ENCODE results near the gene EDRF1.

EDRF1 gene

DNA sequence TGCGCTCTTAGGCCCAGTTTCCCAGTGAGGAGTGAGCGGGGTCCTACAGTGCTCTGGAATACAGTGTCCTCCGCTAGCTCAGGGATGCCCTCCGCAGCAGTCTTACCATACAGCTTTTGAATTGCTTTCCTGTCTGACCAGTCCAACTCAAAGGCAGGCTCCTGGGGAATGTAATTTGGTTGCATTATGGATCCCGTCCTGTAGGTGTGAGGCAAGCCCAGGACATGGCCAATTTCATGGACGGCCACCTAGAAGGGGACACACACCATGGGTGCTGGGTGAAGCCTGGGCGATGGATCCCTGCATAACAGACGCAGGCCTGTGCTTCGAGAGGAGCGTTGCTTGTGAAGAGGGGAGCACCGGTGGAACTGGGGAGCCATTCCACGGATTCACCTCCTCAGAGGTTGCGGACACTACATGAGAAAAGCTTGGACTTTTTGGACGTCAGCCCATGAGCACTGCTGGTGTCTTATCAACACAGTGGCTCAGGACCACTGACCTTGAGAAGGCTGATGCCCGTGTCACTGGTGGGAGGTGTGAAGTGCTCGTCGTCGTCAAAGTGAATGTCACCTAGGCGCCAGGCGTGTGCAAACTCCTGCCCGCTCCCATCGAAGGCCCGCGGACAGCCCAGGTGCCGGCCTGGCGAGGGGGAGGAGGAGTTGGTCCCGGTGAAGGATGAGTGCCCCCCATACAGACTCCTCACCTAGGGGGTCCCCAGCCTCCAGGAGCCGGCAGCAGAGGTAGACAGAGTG is 52.8 kb downstream of the EDRF1 start:
- TF ChIP-seq, protein P1, sequence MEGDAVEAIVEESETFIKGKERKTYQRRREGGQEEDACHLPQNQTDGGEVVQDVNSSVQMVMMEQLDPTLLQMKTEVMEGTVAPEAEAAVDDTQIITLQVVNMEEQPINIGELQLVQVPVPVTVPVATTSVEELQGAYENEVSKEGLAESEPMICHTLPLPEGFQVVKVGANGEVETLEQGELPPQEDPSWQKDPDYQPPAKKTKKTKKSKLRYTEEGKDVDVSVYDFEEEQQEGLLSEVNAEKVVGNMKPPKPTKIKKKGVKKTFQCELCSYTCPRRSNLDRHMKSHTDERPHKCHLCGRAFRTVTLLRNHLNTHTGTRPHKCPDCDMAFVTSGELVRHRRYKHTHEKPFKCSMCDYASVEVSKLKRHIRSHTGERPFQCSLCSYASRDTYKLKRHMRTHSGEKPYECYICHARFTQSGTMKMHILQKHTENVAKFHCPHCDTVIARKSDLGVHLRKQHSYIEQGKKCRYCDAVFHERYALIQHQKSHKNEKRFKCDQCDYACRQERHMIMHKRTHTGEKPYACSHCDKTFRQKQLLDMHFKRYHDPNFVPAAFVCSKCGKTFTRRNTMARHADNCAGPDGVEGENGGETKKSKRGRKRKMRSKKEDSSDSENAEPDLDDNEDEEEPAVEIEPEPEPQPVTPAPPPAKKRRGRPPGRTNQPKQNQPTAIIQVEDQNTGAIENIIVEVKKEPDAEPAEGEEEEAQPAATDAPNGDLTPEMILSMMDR (IDR thresholded peaks at IDR 0.05; ENCODE audit: low read depth, low read length), result no peak
- DNase-seq (ENCODE audit: low read depth in 2 of 2), result no peak
- H3K4me3 ChIP-seq (replicated peaks in 1 of 2; ENCODE audit: low read depth in 2 of 2, low read length in 2 of 2), result no peak overlapping the region

DNA sequence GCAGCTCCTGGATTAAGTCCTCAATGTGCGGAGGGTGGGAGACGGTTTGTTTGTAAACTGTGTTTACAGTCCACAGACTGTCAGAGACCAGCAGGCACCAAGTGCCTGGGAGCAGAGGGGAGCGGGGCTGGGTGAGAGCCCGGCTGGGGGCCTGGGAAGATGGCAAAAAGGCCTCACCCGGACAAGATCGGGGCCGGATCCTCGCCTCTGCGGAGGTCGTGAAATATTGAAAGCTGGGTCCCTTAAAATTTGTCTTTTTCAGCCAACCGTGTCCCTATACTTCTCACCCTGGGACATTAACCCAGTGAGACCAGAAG is 53.3 kb downstream of the EDRF1 start:
- TF ChIP-seq, protein P1 (IDR thresholded peaks at IDR 0.05; ENCODE audit: low read depth, low read length), result no peak
- DNase-seq (ENCODE audit: low read depth in 2 of 2), result no peak
- no peak overlapping the region for H3K4me3 ChIP-seq (replicated peaks in 1 of 2; ENCODE audit: low read depth in 2 of 2, low read length in 2 of 2)

DNA sequence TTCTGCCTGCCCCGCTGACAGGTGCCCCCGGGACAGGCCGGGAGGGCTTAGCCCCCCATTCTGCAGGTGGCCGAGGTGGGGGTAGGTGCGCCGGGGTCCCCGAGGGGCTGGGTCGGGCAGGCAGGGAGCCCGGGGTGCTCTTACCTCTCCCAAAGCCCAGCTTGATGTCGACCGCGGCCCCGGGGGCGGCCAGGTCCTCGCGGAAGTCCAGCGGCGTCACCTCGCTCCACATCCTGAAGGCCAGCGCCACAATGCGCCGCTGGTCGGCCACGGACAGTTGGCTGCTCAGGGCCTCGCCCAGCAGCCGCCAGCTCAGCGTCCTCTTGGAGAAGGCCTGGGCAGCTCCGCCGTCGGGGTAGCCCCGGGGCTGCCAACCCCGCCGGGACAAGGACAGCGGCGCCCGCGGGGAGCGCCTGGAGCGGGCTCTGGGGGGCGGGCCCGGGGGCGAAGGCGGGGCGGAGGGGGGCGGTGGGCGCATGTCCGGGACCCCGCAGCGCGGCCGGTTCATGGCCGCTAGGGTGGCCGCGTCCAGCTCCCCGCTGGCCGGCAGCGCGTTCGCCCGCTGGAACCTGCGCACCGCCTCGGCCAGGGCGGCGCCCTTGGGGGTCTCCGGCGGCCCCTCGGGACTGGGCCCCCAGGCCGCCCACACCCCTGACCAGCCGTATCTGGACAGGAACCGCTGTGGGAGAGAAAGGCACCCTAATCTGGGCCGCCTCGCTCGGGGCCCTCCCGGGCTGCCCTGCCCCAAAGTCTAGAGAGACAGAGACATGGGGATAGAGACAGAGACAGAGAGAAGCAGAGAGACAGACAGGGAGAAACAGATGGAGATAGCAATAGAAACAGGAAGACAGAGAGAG is 54.4 kb downstream of the EDRF1 start:
- no peak for DNase-seq (ENCODE audit: low read depth in 2 of 2)
- TF ChIP-seq, protein P1 (IDR thresholded peaks at IDR 0.05; ENCODE audit: low read depth, low read length), result no peak
- H3K4me3 ChIP-seq (replicated peaks in 1 of 2; ENCODE audit: low read depth in 2 of 2, low read length in 2 of 2), result no peak overlapping the region

DNA sequence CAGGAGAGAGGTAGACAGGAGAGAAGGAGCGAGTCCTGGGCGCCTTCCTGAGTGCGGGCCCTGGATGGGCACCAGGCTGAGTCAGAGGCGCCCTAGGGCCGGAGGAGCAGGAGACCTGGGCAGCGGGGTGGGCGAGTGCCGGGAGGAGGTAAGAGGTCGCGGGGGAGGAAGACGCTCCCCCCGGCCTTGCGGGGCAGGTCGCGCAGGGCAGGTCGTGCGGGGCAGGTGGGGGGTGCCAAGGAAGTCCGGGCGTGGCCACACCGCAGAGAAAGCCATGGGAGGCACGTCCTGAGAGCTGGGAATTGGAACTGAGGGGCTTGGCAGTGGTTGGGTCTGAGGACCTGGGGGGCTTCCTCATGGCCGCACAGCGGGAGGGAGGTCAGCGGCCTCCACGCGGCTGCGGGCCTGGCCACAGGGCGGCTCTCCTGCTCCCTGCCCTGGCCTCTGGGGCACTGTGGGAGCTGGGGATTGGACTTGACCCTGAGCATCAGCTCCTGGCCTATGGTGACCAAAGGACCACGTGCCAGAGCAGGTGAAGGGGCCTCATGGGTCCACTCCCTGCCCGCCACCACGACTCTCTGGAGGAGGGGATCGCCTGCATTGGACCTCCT is 55.2 kb downstream of the EDRF1 start:
- TF ChIP-seq, protein P1 (IDR thresholded peaks at IDR 0.05; ENCODE audit: low read depth, low read length), result no peak
- no peak overlapping the region for H3K4me3 ChIP-seq (replicated peaks in 1 of 2; ENCODE audit: low read depth in 2 of 2, low read length in 2 of 2)
- DNase-seq (ENCODE audit: low read depth in 2 of 2), result no peak

DNA sequence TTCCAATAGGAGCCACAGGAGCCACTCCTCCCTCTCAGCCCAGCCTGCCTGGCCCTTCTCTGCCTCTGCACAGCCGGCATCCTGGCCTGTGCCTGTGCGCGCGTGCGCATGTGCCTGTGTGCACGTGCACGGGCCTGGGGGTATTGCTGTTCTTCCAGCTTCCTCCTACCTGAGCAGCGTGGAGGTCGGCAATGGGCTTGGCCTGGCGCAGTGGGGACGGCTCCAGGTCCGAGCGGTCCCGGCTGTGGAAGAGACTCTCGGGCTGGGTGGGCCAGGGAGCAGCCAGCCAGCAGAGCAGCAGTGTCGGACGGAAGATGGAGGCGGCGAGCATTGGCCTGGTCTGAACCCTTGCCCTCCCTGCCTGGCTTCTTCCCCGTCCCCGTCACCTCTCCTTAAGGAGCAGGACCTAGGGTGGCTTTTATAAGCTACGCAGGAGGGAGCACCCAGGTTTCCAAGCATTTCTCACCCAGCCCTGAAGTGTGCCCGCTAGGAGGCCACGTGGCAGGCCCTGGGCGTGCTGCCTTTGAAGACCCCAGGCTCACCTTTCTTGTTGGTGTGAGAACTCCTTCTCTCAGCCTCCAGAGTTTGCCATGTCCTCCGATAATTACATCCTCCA is 56.1 kb downstream of the EDRF1 start, which contains the start of gene MMP21:
Gene MMP21 (minus strand): TSS at position 331 of the 616 bp plus-strand sequence. CDS start 0 bp downstream, at position 331.
- H3K4me3 ChIP-seq (replicated peaks in 1 of 2; ENCODE audit: low read depth in 2 of 2, low read length in 2 of 2), result no peak within 1 kb of the TSS
- DNase-seq (ENCODE audit: low read depth in 2 of 2), result no peak
- TF ChIP-seq, protein P1 (IDR thresholded peaks at IDR 0.05; ENCODE audit: low read depth, low read length), result no peak

DNA sequence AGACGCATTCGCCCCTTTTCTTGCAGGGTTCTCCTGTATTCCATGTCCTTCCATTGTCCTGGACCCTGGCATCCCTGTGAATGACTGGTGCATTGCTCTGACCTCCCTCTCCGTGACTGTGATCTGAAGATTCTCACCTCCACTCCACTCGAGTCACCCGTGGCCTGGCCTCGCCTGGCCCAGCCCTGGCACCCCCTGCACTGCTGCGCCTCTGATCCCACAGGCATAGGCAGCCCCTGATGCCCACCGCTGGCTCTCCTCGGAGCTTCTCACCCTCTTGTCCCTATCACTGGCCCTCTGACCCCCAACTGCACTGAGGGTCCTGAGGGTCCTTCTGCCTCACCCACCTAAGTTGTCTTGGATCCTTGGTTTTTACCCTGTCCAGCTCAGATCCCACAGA is 58.3 kb downstream of the EDRF1 start:
- H3K4me3 ChIP-seq (replicated peaks in 1 of 2; ENCODE audit: low read depth in 2 of 2, low read length in 2 of 2), result no peak overlapping the region
- DNase-seq (ENCODE audit: low read depth in 2 of 2), result no peak
- TF ChIP-seq, protein P1 (IDR thresholded peaks at IDR 0.05; ENCODE audit: low read depth, low read length), result no peak
